Stimulated activated CD4-positive, alpha-beta T cell treated with anti-CD3 and anti-CD28 coated beads, TNF-alpha, amount 100 ng/mL, for 48 hours (primary cell): ENCODE results near the gene AGAP3.

Experiments used
- DNase-seq, 3 donors: peaks; one replicate each; pipeline ENCODE4 v3.0.0-alpha.2; 2020; ENCODE audit warnings: low read depth in 3 of 3

The AGAP3 gene

DNA sequence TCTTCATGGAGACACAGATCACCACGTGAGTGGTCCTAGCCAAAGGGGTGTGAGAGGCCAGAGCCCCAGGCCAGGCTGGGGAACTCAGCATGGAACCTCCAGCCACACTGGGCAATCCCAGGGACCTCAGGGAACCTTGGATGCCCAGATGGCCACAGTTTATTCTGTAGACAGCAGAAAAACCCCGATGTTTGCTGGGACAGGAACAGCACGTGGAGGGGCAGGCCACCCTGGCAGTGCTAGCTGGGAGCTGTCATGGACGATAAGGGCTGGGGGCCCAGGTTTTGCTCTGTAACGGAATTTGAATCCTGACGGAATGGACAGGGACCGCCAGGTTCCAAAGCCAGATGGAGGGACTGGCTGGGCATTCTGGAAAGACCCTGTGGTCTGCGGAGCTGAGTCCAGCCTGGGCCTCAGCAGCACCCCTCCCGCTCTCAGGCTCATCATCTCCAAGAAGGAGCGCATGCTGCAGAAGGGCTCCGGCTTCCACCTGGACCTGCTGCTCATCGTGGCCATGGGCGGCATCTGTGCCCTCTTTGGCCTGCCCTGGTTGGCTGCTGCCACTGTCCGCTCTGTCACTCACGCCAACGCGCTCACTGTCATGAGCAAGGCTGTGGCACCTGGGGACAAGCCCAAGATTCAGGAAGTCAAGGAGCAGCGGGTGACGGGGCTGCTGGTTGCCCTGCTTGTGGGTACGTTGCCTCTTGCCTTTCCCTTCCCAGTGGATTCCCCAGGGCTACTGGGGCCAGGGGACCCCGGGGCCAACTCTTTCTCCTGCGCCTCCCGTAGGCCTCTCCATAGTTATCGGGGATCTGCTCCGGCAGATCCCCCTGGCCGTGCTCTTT, 11.2 kb upstream of the AGAP3 start:
- DNase-seq: no peak

DNA sequence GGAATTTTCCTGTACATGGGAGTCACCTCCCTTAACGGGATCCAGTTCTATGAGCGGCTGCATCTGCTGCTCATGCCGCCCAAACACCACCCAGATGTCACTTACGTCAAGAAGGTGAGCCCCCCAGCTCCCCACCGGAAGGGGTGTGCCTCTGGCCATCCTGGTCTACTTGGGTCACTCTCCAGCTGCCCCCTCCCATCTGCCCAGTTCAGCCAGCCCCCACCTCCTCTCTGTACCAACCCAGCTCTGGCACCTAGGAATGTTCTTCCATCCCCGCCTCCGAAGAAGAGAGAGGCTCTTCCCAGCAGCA, 10.7 kb upstream of the AGAP3 start:
- no peak for DNase-seq

DNA sequence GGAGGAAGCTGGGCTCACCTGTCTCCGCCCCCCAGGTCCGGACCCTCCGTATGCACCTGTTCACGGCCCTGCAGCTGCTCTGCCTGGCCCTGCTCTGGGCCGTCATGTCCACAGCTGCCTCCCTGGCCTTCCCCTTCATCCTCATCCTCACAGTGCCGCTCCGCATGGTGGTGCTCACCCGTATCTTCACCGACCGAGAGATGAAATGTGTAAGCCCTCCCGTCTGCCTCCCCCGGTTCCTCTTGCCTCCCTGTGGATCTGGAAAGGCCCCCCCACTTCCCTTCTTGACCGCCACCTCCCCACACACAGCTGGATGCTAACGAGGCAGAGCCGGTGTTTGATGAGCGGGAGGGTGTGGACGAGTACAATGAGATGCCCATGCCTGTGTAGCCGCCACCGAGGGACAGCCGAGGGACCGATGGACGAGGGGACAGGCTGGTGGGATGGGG, 10.3 kb upstream of the AGAP3 start:
- no peak for DNase-seq

DNA sequence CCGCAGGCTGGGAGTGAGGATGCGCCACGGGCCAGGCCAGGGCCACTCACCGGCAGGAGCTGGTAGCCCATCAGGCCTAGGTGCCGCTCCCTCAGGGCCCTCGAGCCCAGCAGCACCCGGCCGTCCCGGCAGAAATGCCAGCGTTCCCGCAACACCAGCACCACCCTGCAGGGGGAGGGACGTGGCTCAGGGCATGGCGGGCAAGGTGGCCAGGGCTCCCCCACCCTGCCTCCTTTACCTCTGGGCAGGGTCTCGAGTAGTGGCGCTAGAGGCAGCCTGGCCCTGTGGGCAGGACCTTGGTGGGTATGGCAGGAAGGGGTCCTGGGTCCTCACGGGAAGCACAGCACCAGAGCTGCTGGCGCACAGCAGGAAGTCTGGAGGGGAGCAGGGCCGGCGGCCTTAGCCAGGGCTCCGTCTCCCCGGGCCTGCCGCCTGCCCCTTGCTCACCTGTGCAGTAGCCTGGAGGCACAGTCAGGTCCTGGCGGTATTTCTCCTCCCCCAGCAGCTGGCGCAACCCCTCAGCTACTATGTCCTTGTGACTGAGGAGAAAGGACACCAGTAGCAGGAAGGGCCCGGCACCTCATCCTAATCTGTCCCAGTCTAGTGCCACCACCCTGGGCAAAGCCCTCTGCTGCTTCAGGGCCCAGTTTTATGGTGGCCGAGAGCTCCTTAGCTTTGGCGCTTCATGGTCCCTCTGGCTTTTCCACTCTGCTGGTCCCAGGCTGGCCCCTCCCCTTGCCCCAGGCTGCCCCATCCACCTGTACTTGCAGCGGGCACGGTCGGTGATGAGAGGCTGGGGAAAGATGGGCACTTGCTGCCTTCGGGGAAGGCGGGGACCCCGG, 9.2 kb upstream of the AGAP3 start:
- no peak for DNase-seq

GRCh38 chr7:151077705-151078232, 8.5 kb upstream of the AGAP3 start:
- DNase-seq: no peak

GRCh38 chr7:151078233-151079040, 7.8 kb upstream of the AGAP3 start:
- DNase-seq: no peak

GRCh38 chr7:151079199-151079910, 6.9 kb upstream of the AGAP3 start:
- no peak for DNase-seq

GRCh38 chr7:151080067-151080521, 6.2 kb upstream of the AGAP3 start:
- no peak for DNase-seq

DNA sequence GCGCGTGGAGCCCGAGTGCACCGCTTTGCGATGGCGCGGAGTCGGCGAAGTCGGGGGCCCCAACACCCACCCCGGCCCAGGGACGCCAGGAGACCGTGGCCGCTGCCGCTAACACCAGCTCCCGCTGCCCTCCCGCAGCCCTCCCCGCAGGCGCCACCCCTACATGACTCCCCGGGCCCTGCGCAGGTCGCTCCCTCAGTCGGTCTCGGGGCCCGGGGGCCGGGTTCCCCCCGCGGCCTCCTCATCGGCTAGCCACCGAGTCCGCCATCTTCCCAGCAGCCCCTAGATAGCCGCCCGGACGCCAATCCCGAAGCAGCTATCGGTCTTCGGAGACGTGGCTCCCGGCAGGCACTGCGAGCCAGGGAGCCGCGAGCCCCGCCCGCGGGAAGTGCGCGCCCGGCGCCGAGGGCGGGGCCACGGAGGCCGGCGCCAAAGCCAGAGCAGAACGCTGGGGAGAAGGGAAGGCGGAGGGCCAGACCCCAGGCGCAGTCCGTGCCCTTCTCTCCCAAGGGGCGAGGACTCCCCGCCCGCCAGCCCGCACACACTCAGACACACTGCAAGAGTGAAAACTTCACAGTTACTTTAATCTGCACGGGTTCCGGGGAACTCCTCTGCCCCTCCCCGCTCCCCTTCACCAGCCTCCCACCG, 5.6 kb upstream of the AGAP3 start, which contains the start of gene FASTK:
FASTK (minus strand) TSS at position 288 of the 648 bp plus-strand sequence; CDS start at position 245, 43 bp downstream.
- peak; percentile 78 to 83 (median 78) for DNase-seq

DNA sequence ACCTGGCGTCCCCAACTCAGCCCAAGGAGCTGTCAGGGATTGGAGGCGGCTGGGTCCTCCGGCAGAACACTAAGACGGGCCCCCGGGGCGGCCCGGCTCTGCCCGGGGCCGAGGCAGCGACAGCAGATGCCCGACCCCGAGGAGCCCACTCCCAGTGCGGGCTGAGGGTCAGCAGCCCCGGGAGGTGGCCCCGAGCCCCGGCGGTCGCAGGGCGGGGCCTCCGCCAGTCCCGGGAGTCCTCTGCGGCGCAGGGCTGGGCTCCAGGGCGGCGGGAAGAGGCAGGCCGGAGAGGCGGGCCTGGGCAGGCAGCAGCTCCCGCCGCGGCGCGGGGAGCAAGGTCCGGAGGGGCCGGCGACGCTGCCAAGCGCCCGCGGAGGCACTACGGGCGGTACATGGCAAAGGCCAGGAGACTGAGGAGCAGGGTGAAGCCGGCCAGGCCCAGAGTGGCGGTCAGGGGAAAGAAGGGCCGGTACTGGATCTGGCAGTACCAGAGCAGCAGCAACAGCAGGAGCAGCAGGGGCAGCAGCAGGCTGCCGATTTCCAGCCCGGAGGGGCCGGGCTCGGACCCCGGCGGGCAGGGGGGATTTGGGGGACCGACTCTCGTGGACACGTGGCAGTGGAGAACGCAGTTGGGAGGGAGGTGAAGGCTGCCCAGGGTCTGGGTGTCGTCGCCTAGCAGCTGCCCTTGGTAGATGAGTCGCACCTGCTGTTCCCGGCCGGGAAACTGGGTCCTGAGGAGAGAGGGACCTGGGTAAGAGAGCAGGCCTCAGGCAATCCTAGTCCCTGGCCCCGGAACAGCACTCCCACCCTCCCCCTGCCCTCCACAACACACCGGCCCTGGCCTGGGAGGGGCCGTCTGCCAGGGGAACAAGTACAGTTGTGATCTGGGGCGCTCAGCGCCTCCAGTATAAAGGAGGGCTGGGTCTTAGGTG, 4.8 kb upstream of the AGAP3 start:
- no peak for DNase-seq

DNA sequence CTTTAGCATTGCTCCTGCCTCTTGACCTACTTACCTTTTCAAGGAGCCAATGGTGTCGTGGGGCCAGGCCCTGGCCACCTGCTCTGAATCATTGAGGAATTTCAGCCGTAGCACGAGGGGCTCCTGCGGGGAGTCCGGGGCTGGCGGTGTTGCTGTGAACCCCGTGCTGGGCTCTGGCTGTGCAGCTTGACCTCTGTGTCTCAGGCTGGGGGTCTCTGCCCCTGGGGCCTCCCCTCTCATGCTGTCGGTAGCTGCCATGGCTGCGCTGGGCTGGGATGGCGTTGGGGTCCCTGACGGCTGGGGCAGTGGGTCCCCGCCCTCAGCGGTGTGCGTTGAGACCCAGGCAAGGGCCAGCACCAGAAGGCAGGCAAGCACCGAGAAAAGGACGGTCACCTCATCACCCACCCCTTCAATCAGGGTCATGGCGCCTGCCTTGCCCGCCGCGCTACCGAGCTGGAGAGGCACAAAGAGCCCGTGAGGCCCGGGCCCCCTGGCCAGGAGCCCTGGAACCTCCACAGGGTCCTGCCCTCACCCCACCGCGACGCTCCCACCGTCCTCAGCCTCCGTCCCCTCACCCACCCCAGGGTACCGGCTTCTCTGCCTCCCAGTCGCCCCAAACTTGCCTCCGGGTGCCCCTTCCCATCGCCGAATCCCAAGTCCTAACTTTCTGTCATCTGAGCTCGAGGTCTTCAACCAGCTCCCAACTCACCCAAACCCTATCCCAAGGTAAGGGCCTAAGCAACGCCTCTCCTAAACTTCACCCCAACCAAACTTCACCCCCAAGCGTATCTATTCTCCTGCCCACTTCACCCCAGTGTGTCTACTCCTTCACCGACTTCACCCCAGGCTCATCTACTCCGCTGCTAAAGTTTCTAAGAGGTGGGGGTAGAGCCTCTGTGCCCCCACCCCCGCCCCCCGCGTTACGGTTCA, 3.9 kb upstream of the AGAP3 start:
- no peak for DNase-seq

GRCh38 chr7:151083071-151083823, 3.0 kb upstream of the AGAP3 start, which contains the start of gene TMUB1:
Gene TMUB1, minus strand, starts transcription at chr7:151083493. Its CDS starts 930 bp downstream, at chr7:151082563.
- peak; percentile 61 to 75 (median 68) for DNase-seq

DNA sequence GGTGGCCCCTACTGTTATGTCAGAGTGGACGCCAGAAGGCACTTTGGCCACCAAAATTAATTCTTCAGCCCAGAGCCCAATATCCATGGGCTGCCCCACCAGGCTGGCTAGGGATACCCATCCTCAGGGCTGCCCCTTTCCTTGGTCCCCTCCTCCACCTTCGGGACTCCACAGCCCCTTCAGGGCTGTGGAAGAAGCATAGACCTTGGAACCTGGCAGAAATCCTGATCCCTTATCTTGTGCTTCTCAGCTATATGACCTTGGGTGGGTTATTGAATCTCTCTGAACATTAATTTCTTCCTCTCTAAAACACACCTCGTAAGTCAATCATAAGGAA, 2.5 kb upstream of the AGAP3 start:
- no peak for DNase-seq

- DNase-seq: no peak
Measured at GRCh38 chr7:151085329-151085690, 965 bp upstream of the AGAP3 start.

- DNase-seq: no peak
Measured at GRCh38 chr7:151086802-151087244, 548 bp downstream of the AGAP3 start.

GRCh38 chr7:151087245-151088018, 1.2 kb downstream of the AGAP3 start:
- DNase-seq: no peak
